ENCODE measurements around the gene PGLYRP4. TPM values are rescaled to one million over a fixed set of nuclear protein-coding genes. Genes with fewer than 3 reads are reported as not detected.
"Not testable (repeated sequence)": the region's sequence is repeated elsewhere in the genome, so short reads cannot be mapped to it uniquely, and the experiment has no call there.

PGLYRP4 gene
- total RNA-seq, 2 donors from 2014 or later: not detected

DNA sequence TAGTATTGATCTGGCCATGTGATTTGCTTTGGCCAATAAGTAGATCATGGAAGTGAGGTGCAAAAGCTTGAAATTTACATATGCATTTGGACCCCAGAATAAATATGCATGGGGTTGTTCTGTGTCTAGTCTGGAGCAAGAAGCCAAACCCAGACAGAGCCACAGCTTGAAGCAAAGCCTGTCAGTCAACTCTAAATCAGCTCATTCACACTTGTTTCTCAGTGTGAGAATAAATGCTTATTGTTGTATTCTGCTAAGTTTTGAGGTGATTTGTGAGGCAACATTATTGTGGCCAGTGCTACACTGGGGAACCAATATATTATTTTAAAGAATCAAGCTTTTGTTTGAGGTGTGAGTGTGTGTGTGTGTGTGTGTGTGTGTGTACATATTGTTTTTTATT, 23.7 kb downstream of the PGLYRP4 start:
- Mint-ChIP-seq H3K4me3 (no peak overlapping the region), H3K36me3 (ENCODE audit: low read depth) (peaks cover 1% of the 10 kb centered on the region), H3K27ac (no peak overlapping the region), H3K27me3 (peaks cover 6% of the 10 kb centered on the region), H3K4me1 (no peaks in the 10 kb centered on the region)
- ATAC-seq: no peak
- H3K9me3 ChIP-seq (ENCODE audit: control insufficient read depth, low read length, poor library complexity, severe bottlenecking): peaks cover 3% of the 10 kb centered on the region
- no peak for DNase-seq

DNA sequence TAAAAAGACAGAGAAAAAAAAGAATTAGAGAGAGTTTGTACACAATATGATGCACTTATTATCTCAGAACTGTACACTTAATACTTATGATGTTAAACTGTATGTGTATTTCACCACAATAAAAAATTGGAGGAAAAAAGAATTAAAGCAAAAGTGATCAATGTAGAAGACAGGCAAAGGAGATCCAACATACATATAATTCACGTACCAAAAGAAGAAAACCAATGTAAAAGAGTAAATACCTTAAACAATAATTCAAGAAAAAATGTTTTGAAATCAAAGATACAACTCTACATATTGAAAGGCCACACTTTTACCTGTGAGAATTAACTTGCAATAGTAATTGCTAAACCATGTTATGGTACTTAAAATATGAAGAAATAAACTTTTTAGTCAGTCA, 26.1 kb downstream of the PGLYRP4 start:
- ATAC-seq: no peak
- no peak overlapping the region for H3K4me3 Mint-ChIP-seq
- H3K9me3 ChIP-seq (ENCODE audit: control insufficient read depth, low read length, poor library complexity, severe bottlenecking): peaks cover 3% of the 10 kb centered on the region
- no peak overlapping the region for H3K27ac Mint-ChIP-seq
- no peaks in the 10 kb centered on the region for H3K36me3 Mint-ChIP-seq (ENCODE audit: low read depth)
- DNase-seq: no peak
- peaks cover 6% of the 10 kb centered on the region for H3K27me3 Mint-ChIP-seq
- H3K4me1 Mint-ChIP-seq: no peaks in the 10 kb centered on the region

GRCh38 chr1:153318145-153318544, 30.5 kb downstream of the PGLYRP4 start:
- not testable (repeated sequence) for H3K4me1 Mint-ChIP-seq

DNA sequence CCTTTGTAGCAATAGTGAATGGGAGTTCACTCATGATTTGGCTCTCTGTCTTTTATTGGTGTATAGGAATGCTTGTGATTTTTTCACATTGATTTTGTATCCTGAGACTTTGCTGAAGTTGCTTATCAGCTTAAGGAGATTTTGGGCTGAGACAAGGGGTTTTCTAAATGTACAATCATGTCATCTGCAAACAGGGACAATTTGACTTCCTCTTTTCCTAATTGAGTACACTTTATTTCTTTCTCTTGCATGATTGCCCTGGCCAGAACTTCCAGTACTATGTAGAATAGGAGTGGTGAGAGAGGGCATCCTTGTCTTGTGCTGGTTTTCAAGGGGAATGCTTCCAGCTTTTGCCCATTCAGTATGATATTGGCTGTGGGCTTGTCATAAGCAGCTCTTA, 32.6 kb downstream of the PGLYRP4 start:
- not testable (repeated sequence) for H3K4me1 Mint-ChIP-seq; DNase-seq; H3K27ac Mint-ChIP-seq; H3K9me3 ChIP-seq (ENCODE audit: control insufficient read depth, low read length, poor library complexity, severe bottlenecking); H3K4me3 Mint-ChIP-seq; ATAC-seq; H3K36me3 Mint-ChIP-seq (ENCODE audit: low read depth)
- peaks cover 26% of the 10 kb centered on the region for H3K27me3 Mint-ChIP-seq

More at GRCh38 chr1:153318145-153318544, 30.5 kb downstream of the PGLYRP4 start:
- ATAC-seq; H3K27ac Mint-ChIP-seq; H3K36me3 Mint-ChIP-seq (ENCODE audit: low read depth); DNase-seq; H3K9me3 ChIP-seq (ENCODE audit: control insufficient read depth, low read length, poor library complexity, severe bottlenecking); H3K4me3 Mint-ChIP-seq: not testable (repeated sequence)
- peaks cover 18% of the 10 kb centered on the region for H3K27me3 Mint-ChIP-seq

GRCh38 chr1:153314388-153314787, 34.3 kb downstream of the PGLYRP4 start:
- H3K27me3 Mint-ChIP-seq: peaks cover 20% of the 10 kb centered on the region
- not testable (repeated sequence) for H3K27ac Mint-ChIP-seq; DNase-seq; H3K36me3 Mint-ChIP-seq (ENCODE audit: low read depth); H3K4me3 Mint-ChIP-seq; H3K9me3 ChIP-seq (ENCODE audit: control insufficient read depth, low read length, poor library complexity, severe bottlenecking); H3K4me1 Mint-ChIP-seq; ATAC-seq

GRCh38 chr1:153313288-153313687, 35.4 kb downstream of the PGLYRP4 start:
- H3K4me3 Mint-ChIP-seq: no peak overlapping the region
- H3K9me3 ChIP-seq (ENCODE audit: control insufficient read depth, low read length, poor library complexity, severe bottlenecking): no peaks in the 10 kb centered on the region
- no peaks in the 10 kb centered on the region for H3K4me1 Mint-ChIP-seq
- no peak for ATAC-seq
- no peaks in the 10 kb centered on the region for H3K36me3 Mint-ChIP-seq (ENCODE audit: low read depth)
- no peak overlapping the region for H3K27ac Mint-ChIP-seq
- DNase-seq: no peak
- peaks cover 26% of the 10 kb centered on the region for H3K27me3 Mint-ChIP-seq

GRCh38 chr1:153312570-153313186, 36.0 kb downstream of the PGLYRP4 start, which contains the start of gene PGLYRP3:
Gene PGLYRP3, minus strand, starts transcription at chr1:153312952. Its CDS starts 2,287 bp downstream, at chr1:153310665.
- H3K9me3 ChIP-seq (ENCODE audit: control insufficient read depth, low read length, poor library complexity, severe bottlenecking): no peaks in the 10 kb centered on the region

DNA sequence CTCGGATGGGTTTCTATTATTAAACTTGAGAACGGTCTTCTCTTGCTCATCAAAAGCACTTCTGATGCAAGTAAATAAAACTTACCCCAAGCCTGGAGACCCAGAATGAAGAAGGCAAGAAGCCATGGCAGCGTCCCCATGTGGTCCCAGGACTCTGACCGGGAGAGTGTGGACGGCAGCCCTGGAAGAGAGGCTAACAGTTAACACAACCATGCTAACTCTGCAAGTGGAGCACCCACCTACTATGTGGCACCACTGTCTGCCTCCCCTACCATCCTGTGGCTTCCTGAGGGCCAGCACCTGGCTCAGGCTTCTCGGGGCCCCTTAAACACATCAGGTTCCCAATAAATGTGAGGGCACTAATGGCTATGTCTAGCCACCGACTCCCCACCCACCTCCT, 38.1 kb downstream of the PGLYRP4 start:
- ATAC-seq (no peak), DNase-seq (no peak)
- Mint-ChIP-seq H3K36me3 (ENCODE audit: low read depth) (no peaks in the 10 kb centered on the region), H3K4me1 (peaks cover 2% of the 10 kb centered on the region), H3K4me3 (no peak overlapping the region), H3K27ac (no peak overlapping the region), H3K27me3 (peaks cover 42% of the 10 kb centered on the region)
- no peaks in the 10 kb centered on the region for H3K9me3 ChIP-seq (ENCODE audit: control insufficient read depth, low read length, poor library complexity, severe bottlenecking)

More at GRCh38 chr1:153312570-153313186, 36.0 kb downstream of the PGLYRP4 start, which contains the start of gene PGLYRP3:
- peaks cover 32% of the 10 kb centered on the region for H3K27me3 Mint-ChIP-seq
- no peak for DNase-seq
- H3K4me3 Mint-ChIP-seq: no peak within 1 kb of the TSS
- no peak for ATAC-seq
- no peaks in the 10 kb centered on the region for H3K4me1 Mint-ChIP-seq
- no peak within 1 kb of the TSS for H3K27ac Mint-ChIP-seq
- H3K36me3 Mint-ChIP-seq (ENCODE audit: low read depth): no peaks in the 10 kb centered on the region

DNA sequence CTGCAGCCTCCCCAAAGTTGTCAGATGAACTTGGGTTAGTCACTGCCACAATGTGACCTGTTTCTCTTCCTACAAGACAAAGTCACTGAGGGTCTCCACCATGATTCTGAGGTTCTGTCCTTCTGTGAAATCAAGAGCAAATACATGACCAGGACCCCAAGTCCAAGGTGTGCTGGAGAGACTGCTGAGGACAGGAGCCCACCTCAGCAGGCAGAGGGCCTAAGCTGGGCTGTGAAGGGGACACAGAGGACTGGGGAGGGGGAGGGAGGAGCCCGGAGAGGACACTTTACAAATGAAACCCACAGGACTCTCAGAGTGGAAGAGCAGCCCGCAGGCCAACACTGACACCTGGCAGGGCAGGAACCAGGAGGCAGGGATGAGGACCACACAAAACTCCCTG, 39.2 kb downstream of the PGLYRP4 start:
- Mint-ChIP-seq H3K36me3 (ENCODE audit: low read depth) (no peaks in the 10 kb centered on the region), H3K27ac (no peak overlapping the region), H3K27me3 (peaks cover 50% of the 10 kb centered on the region), H3K4me1 (peaks cover 2% of the 10 kb centered on the region), H3K4me3 (no peak overlapping the region)
- ATAC-seq (no peak), DNase-seq (no peak)
- no peaks in the 10 kb centered on the region for H3K9me3 ChIP-seq (ENCODE audit: control insufficient read depth, low read length, poor library complexity, severe bottlenecking)

- no peak overlapping the region for H3K4me3 Mint-ChIP-seq
Measured at GRCh38 chr1:153308540-153308939, 40.1 kb downstream of the PGLYRP4 start.

GRCh38 chr1:153307221-153307600, 41.4 kb downstream of the PGLYRP4 start:
- DNase-seq (no peak), ATAC-seq (no peak)
- Mint-ChIP-seq H3K27me3 (peaks cover 46% of the 10 kb centered on the region), H3K4me1 (peaks cover 2% of the 10 kb centered on the region), H3K4me3 (no peak overlapping the region), H3K36me3 (ENCODE audit: low read depth) (no peaks in the 10 kb centered on the region), H3K27ac (no peak overlapping the region)
- H3K9me3 ChIP-seq (ENCODE audit: control insufficient read depth, low read length, poor library complexity, severe bottlenecking): no peaks in the 10 kb centered on the region

More at GRCh38 chr1:153308540-153308939, 40.1 kb downstream of the PGLYRP4 start:
- DNase-seq (no peak), ATAC-seq (no peak)
- peaks cover 2% of the 10 kb centered on the region for H3K4me1 Mint-ChIP-seq
- H3K36me3 Mint-ChIP-seq (ENCODE audit: low read depth): no peaks in the 10 kb centered on the region
- H3K9me3 ChIP-seq (ENCODE audit: control insufficient read depth, low read length, poor library complexity, severe bottlenecking): no peaks in the 10 kb centered on the region
- peaks cover 53% of the 10 kb centered on the region for H3K27me3 Mint-ChIP-seq
- no peak overlapping the region for H3K27ac Mint-ChIP-seq

DNA sequence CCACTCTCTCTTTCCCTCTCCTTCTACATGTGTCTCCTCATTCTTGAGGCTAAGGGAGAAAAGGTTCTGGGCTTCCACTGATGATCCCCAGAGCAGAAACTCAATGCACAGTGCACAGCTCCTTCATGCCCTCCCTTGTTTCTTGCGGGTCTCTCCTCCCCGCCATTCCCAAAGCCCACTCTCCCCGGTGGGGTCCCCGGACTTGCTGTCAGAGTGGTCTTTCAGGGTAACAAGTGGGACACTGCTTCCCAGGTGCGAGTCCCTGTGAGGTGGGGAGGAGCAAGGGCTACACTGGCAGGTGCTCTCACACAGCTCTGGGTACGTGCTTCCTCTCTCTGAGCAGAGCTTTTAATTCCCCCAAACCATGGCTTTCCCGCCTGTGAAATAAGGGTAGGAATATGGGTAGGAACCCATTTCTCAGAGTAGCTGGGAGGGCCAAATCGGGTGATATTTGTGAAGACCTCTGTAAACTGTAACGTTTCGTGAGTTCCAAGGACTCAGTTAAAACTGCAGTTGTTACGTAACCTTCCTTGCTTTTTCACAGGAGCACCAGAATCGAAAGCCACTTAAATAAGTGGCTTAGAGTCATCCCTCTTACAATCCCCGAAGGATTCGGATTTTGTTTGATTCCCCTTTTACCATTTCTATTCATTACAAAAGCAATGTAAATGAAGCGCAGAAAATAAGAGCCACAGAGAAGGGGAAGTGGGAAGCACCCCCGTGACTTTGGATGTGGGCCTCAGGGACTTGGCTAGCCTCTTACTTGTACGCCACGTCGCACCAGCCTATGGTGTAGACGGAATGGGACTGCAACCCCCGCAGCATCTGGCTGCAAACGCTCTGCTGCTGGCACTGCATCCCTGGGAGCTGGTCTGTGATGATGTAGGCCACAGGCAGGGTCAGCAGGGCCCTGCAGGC, 42.1 kb downstream of the PGLYRP4 start:
- Mint-ChIP-seq H3K27ac (no peak overlapping the region), H3K4me3 (no peak overlapping the region), H3K36me3 (ENCODE audit: low read depth) (no peaks in the 10 kb centered on the region), H3K4me1 (peaks cover 2% of the 10 kb centered on the region), H3K27me3 (peaks cover 44% of the 10 kb centered on the region)
- DNase-seq (no peak), ATAC-seq (no peak)
- no peaks in the 10 kb centered on the region for H3K9me3 ChIP-seq (ENCODE audit: control insufficient read depth, low read length, poor library complexity, severe bottlenecking)

DNA sequence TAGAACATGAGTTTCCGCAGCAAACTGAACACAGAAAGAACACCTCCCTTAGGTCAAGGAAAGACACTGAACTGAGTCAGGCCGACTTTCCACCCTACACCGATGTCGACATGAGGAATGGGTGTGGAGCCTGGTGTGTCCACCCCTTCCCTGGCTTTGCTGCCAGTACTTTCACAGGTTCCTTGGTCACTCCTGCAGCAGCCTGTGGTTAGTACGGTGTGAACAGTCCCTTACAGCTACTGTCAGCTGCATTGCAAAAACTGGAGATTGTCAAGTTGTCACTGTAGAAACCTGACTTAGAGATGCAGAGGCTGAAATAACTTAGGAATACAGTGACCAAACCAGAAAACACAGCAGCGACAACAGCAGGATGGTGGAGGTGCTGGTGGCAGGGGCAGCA, 43.0 kb downstream of the PGLYRP4 start:
- Mint-ChIP-seq H3K27me3 (peaks cover 44% of the 10 kb centered on the region), H3K4me1 (peaks cover 2% of the 10 kb centered on the region), H3K36me3 (ENCODE audit: low read depth) (no peaks in the 10 kb centered on the region), H3K27ac (no peak overlapping the region), H3K4me3 (no peak overlapping the region)
- ATAC-seq (no peak), DNase-seq (no peak)
- no peaks in the 10 kb centered on the region for H3K9me3 ChIP-seq (ENCODE audit: control insufficient read depth, low read length, poor library complexity, severe bottlenecking)
